Osteoblast (primary cell): ENCODE data around the gene KIDINS220. TPM values are rescaled to one million over a fixed set of nuclear protein-coding genes. Genes with fewer than 3 reads are reported as not detected.

Experiments
- DNase-seq: peaks from one replicate; pipeline ENCODE4 v3.0.0; 2011; ENCODE audit warnings: low spot score, mixed read lengths; ENCODE audit not compliant: insufficient read length; ENCODE audit errors: missing footprints
- H2AFZ ChIP-seq: 2 replicates; pipeline ENCODE4 v1.6.0; 2011; ENCODE audit warnings: mild to moderate bottlenecking, low read length
- H3K27ac ChIP-seq: 2 replicates; pipeline ENCODE4 v1.5.1; 2011; ENCODE audit warnings: mild to moderate bottlenecking, low read depth, low read length, moderate library complexity
- H3K27me3 ChIP-seq: 2 replicates; pipeline ENCODE4 v1.6.0; 2012; ENCODE audit warnings: mild to moderate bottlenecking, control low read depth, inconsistent platforms, low read length, moderate library complexity; ENCODE audit not compliant: insufficient read depth
- H3K36me3 ChIP-seq: 2 replicates; pipeline ENCODE4 v1.5.1; 2011; ENCODE audit warnings: mild to moderate bottlenecking, low read length, control low read depth, moderate library complexity; ENCODE audit not compliant: insufficient read depth
- H3K4me1 ChIP-seq: 2 replicates; pipeline ENCODE4 v1.5.1; 2011; ENCODE audit warnings: mild to moderate bottlenecking, low read length, control low read depth, moderate library complexity; ENCODE audit not compliant: insufficient read depth
- H3K4me2 ChIP-seq: 2 replicates; pipeline ENCODE4 v1.6.0; 2011; ENCODE audit warnings: mild to moderate bottlenecking, low read length; ENCODE audit not compliant: insufficient read depth
- H3K4me3 ChIP-seq: fragments of 200-600 bp; sonication (generic); 3 replicates; pipeline ENCODE4 v1.5.1; 2012; ENCODE audit warnings: mild to moderate bottlenecking, low read length, inconsistent platforms; ENCODE audit not compliant: insufficient read depth
- H3K79me2 ChIP-seq: 2 replicates; pipeline ENCODE4 v1.6.0; 2012; ENCODE audit warnings: mild to moderate bottlenecking, low read length, control low read depth, inconsistent platforms; ENCODE audit not compliant: insufficient read depth
- H3K9me3 ChIP-seq: 2 replicates; pipeline ENCODE4 v1.5.1; 2011; ENCODE audit warnings: low read depth, low read length, control low read depth
- H4K20me1 ChIP-seq: 2 replicates; pipeline ENCODE4 v1.6.0; 2012; ENCODE audit warnings: mild to moderate bottlenecking, low read length, control low read depth; ENCODE audit not compliant: insufficient read depth
- CTCF ChIP-seq: IDR thresholded peaks from 2 replicates; pipeline ENCODE4 v1.5.1; 2011; ENCODE audit warnings: mild to moderate bottlenecking, low read depth, low read length, moderate library complexity; ENCODE audit errors: extremely low read depth
- total RNA-seq: library from RNA; depleted of rRNA; stranded (reverse); fragments of >200 nt; gene quantifications from 2 replicates; pipeline ENCODE4 v1.2.3, GENCODE V29; 2012

Gene KIDINS220
- total RNA-seq, 1 donor = 134 TPM

- Histone ChIP-seq H3K4me1 (peaks cover 10% of the 10 kb centered on the region), H3K27ac (no peak overlapping the region), H2AFZ (no peak overlapping the region), H3K36me3 (peaks cover 39% of the 10 kb centered on the region), H3K79me2 (no peaks in the 10 kb centered on the region), H3K9me3 (no peaks in the 10 kb centered on the region), H3K4me2 (no peak overlapping the region), H4K20me1 (no peaks in the 10 kb centered on the region), H3K4me3 (no peak overlapping the region), H3K27me3 (no peaks in the 10 kb centered on the region)
- no peak for DNase-seq
- TF ChIP-seq CTCF = no peak
Observed at GRCh38 chr2:8802741-8803140, 34.7 kb downstream of the KIDINS220 start.

- no peak overlapping the region for H3K4me2 ChIP-seq
- no peak for DNase-seq
- no peak overlapping the region for H3K4me3 ChIP-seq
- no peaks in the 10 kb centered on the region for H3K27me3 ChIP-seq
- H3K27ac ChIP-seq = no peak overlapping the region
- H3K79me2 ChIP-seq = no peaks in the 10 kb centered on the region
- peaks cover 43% of the 10 kb centered on the region for H3K36me3 ChIP-seq
- TF ChIP-seq CTCF = no peak
- no peaks in the 10 kb centered on the region for H4K20me1 ChIP-seq
- no peaks in the 10 kb centered on the region for H3K9me3 ChIP-seq
- peaks cover 11% of the 10 kb centered on the region for H3K4me1 ChIP-seq
- H2AFZ ChIP-seq = no peak overlapping the region
Observed at GRCh38 chr2:8800821-8801220, 36.6 kb downstream of the KIDINS220 start.

- peaks cover 37% of the 10 kb centered on the region for H3K36me3 ChIP-seq
- no peak for DNase-seq
- H3K4me1 ChIP-seq = peaks cover 17% of the 10 kb centered on the region
- H3K4me3 ChIP-seq = no peak overlapping the region
- no peak overlapping the region for H3K27ac ChIP-seq
- no peak overlapping the region for H3K4me2 ChIP-seq
- H3K9me3 ChIP-seq = no peaks in the 10 kb centered on the region
- H4K20me1 ChIP-seq = no peaks in the 10 kb centered on the region
- H2AFZ ChIP-seq = no peak overlapping the region
- H3K79me2 ChIP-seq = no peaks in the 10 kb centered on the region
- H3K27me3 ChIP-seq = no peaks in the 10 kb centered on the region
- TF ChIP-seq CTCF = no peak
Observed at GRCh38 chr2:8800218-8800617, 37.2 kb downstream of the KIDINS220 start.

GRCh38 chr2:8799004-8799403 lies 38.4 kb downstream of the KIDINS220 start:
- Histone ChIP-seq H3K36me3 (peaks cover 32% of the 10 kb centered on the region), H3K4me1 (peaks cover 18% of the 10 kb centered on the region), H3K27me3 (no peaks in the 10 kb centered on the region), H3K9me3 (no peaks in the 10 kb centered on the region), H3K79me2 (no peaks in the 10 kb centered on the region), H3K4me2 (no peak overlapping the region), H3K27ac (no peak overlapping the region), H4K20me1 (no peaks in the 10 kb centered on the region), H3K4me3 (no peak overlapping the region), H2AFZ (no peak overlapping the region)
- no peak for DNase-seq
- TF ChIP-seq CTCF = no peak
